HepG2 (cell line): ENCODE data around the gene TSNAXIP1. TPM values are rescaled to one million over a fixed set of nuclear protein-coding genes. Genes with fewer than 3 reads are reported as not detected.
A peak's percentile ranks its signal among the peaks of the same experiment; 100 is the strongest.

Experiments
- CEBPB ChIP-seq: IDR thresholded peaks from 2 replicates; pipeline ENCODE4 v1.6.1; 2011; ENCODE audit warnings: low read depth, low read length, improper control_type of control experiment, borderline replicate concordance
- CREB1 ChIP-seq, 2 experiments: fragments of 450-650 bp in 1 of 2; IDR thresholded peaks; 2 replicates each; pipeline ENCODE4 v1.6.1; 2016 to 2017; ENCODE audit warnings: control low read depth in 1 of 2, mild to moderate bottlenecking in 1 of 2, missing compliant biosample characterization in 1 of 2, missing genetic modification characterization in 1 of 2
- CREM ChIP-seq, 2 experiments: sonication (generic) in 1 of 2; formaldehyde crosslinking in 1 of 2; IDR thresholded peaks; 2 replicates each; pipeline versions ENCODE4 v1.4.0 to v1.6.1; 2016 to 2020; ENCODE audit warnings: antibody characterized with exemption in 1 of 2, mild to moderate bottlenecking in 1 of 2, missing genetic modification reagents in 1 of 2
- FOXK1 ChIP-seq: sonication (generic); formaldehyde crosslinking; IDR thresholded peaks from 2 replicates; pipeline ENCODE4 v1.4.0; 2020; ENCODE audit warnings: low read depth, missing genetic modification reagents, borderline replicate concordance
- FOXK2 ChIP-seq: fragments of 450-650 bp; IDR thresholded peaks from 2 replicates; pipeline ENCODE4 v1.6.1; 2016
- HOXA3 ChIP-seq: sonication (generic); formaldehyde crosslinking; IDR thresholded peaks from 2 replicates; pipeline ENCODE4 v1.5.0; 2020; ENCODE audit warnings: missing genetic modification reagents
- HOXA5 ChIP-seq: sonication (generic); formaldehyde crosslinking; IDR thresholded peaks from 2 replicates; pipeline ENCODE4 v1.4.0; 2020; ENCODE audit warnings: missing genetic modification reagents
- MIER3 ChIP-seq: IDR thresholded peaks from 2 replicates; pipeline ENCODE4 v1.6.1; 2016; ENCODE audit warnings: missing compliant biosample characterization, borderline replicate concordance
- POLR2A ChIP-seq, 2 experiments: IDR thresholded peaks; 2 replicates each; pipeline ENCODE4 v1.6.1; 2011; ENCODE audit warnings: low read depth in 2 of 2, low read length in 2 of 2, mild to moderate bottlenecking in 1 of 2, moderate library complexity in 1 of 2; ENCODE audit not compliant: insufficient read depth in 1 of 2
- REL ChIP-seq: sonication (generic); formaldehyde crosslinking; conservative IDR thresholded peaks from 2 replicates; pipeline ENCODE4 v1.8.0; 2022; ENCODE audit warnings: mild to moderate bottlenecking, missing genetic modification reagents, moderate library complexity
- SOX13 ChIP-seq, 3 experiments: fragments of 450-650 bp in 1 of 3; sonication (generic) in 1 of 3; formaldehyde crosslinking in 1 of 3; IDR thresholded peaks in 2 of 3; conservative IDR thresholded peaks in 1 of 3; 2 replicates each; pipeline versions ENCODE4 v1.5.0 to v1.6.1; 2016 to 2020; ENCODE audit warnings: antibody characterized with exemption in 1 of 3, mild to moderate bottlenecking in 1 of 3, missing compliant biosample characterization in 1 of 3, missing genetic modification reagents in 1 of 3, moderate library complexity in 1 of 3
- SPEN ChIP-seq: sonication (generic); formaldehyde crosslinking; IDR thresholded peaks from 2 replicates; pipeline ENCODE4 v1.5.1; 2020; ENCODE audit warnings: low read depth, mild to moderate bottlenecking, missing genetic modification reagents
- TARDBP ChIP-seq: sonication (generic); formaldehyde crosslinking; IDR thresholded peaks from 2 replicates; pipeline ENCODE4 v1.8.0; 2022; ENCODE audit warnings: mild to moderate bottlenecking, missing genetic modification reagents
- THAP11 ChIP-seq: IDR thresholded peaks from 2 replicates; pipeline ENCODE4 v1.6.1; 2016; ENCODE audit warnings: missing biosample characterization, missing genetic modification reagents
- TSC22D2 ChIP-seq: sonication (generic); formaldehyde crosslinking; IDR thresholded peaks from 2 replicates; pipeline ENCODE4 v1.5.1; 2020; ENCODE audit warnings: missing genetic modification reagents, mild to moderate bottlenecking, borderline replicate concordance
- ZBTB7B ChIP-seq: sonication (generic); formaldehyde crosslinking; IDR thresholded peaks from 2 replicates; pipeline ENCODE4 v1.4.0; 2020; ENCODE audit warnings: missing genetic modification reagents
- ZNF362 ChIP-seq: sonication (generic); formaldehyde crosslinking; IDR thresholded peaks from 2 replicates; pipeline ENCODE4 v1.4.0; 2020; ENCODE audit warnings: missing genetic modification reagents, mild to moderate bottlenecking, borderline replicate concordance
- ZNF746 ChIP-seq: sonication (generic); formaldehyde crosslinking; IDR thresholded peaks from 2 replicates; pipeline ENCODE4 v1.8.0; 2022; ENCODE audit warnings: mild to moderate bottlenecking, missing genetic modification reagents
- polyA plus RNA-seq, 8 experiments: library from polyadenylated mRNA; depleted of rRNA in 3 of 8; stranded (reverse) in 7 of 8; unstranded in 1 of 8; fragments of >200 nt; fragmentation: Illumina TruSeq in 4 of 8; extraction: Trizol in 4 of 8; gene quantifications; 2 replicates each; pipeline versions ENCODE4 v1.2.1 to v1.2.3, GENCODE V29; 2011 to 2016; ENCODE audit warnings: low read depth in 4 of 8, missing spikeins in 1 of 8, mixed read lengths in 1 of 8; ENCODE audit not compliant: insufficient read depth in 1 of 8
- total RNA-seq, 5 experiments: library from RNA; depleted of rRNA; stranded (reverse); fragments of >200 nt; fragmentation: Illumina TruSeq; extraction: Trizol; gene quantifications; 2 replicates each; pipeline ENCODE4 v1.2.3, GENCODE V29; 2016; ENCODE audit warnings: low read depth in 1 of 5
- TF ChIP-seq, protein P1 (sequence below): sonication (generic); formaldehyde crosslinking; IDR thresholded peaks from 2 replicates; pipeline ENCODE4 v1.4.0; 2020; ENCODE audit warnings: missing genetic modification reagents
- TF ChIP-seq, protein P2 (sequence below): sonication (generic); formaldehyde crosslinking; IDR thresholded peaks from 2 replicates; pipeline ENCODE4 v1.4.0; 2020; ENCODE audit warnings: missing genetic modification reagents
- TF ChIP-seq, protein P3 (sequence below): sonication (generic); formaldehyde crosslinking; conservative IDR thresholded peaks from 2 replicates; pipeline ENCODE4 v1.8.0; 2022; ENCODE audit warnings: mild to moderate bottlenecking, moderate library complexity, missing genetic modification reagents

Gene TSNAXIP1
- total and polyA plus RNA-seq, 2 of the 13 experiments (the other 11 are each of a cell fraction or from before 2014, with no cell fraction given), result 0.37 to 0.86 TPM

GRCh38 chr16:67857547-67858233 is 51.0 kb downstream of the TSNAXIP1 start (continued):
- TF ChIP-seq, protein P1, sequence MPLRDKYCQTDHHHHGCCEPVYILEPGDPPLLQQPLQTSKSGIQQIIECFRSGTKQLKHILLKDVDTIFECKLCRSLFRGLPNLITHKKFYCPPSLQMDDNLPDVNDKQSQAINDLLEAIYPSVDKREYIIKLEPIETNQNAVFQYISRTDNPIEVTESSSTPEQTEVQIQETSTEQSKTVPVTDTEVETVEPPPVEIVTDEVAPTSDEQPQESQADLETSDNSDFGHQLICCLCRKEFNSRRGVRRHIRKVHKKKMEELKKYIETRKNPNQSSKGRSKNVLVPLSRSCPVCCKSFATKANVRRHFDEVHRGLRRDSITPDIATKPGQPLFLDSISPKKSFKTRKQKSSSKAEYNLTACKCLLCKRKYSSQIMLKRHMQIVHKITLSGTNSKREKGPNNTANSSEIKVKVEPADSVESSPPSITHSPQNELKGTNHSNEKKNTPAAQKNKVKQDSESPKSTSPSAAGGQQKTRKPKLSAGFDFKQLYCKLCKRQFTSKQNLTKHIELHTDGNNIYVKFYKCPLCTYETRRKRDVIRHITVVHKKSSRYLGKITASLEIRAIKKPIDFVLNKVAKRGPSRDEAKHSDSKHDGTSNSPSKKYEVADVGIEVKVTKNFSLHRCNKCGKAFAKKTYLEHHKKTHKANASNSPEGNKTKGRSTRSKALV (CRISPR knock-in tag), result no peak
- TF ChIP-seq SOX13 (IDR thresholded peaks at IDR 0.05) (peak; percentile 47; the same call in 1 of the 2 replicates), SOX13 (CRISPR knock-in tag; conservative IDR thresholded peaks at IDR 0.05 in 1 of 2, IDR thresholded peaks at IDR 0.05 in 1 of 2) (peak in 1 of 2 experiments; percentile 79; a peak in 2 of 4 replicates), CREM (IDR thresholded peaks at IDR 0.05) (peak; percentile 51; the same call in 1 of the 2 replicates), CREM (CRISPR knock-in tag; IDR thresholded peaks at IDR 0.05) (no peak), CEBPB (peak; percentile 80; the same call in 1 of the 2 replicates), SPEN (CRISPR knock-in tag) (peak; percentile 68; the same call in 1 of the 2 replicates), POLR2A (IDR thresholded peaks at IDR 0.05; ENCODE audit: insufficient read depth in 1 of 2, low read depth in 2 of 2, low read length in 2 of 2) (peak in 1 of 2 experiments; percentile 51; a peak in 1 of 4 replicates), TSC22D2 (CRISPR knock-in tag) (peak; percentile 9; the same call in 1 of the 2 replicates), ZBTB7B (CRISPR knock-in tag) (0 out of 2 replicates have a peak, but pooled peaks have one; percentile 21), HOXA3 (CRISPR knock-in tag) (peak; percentile 48; the same call in 1 of the 2 replicates), CREB1 (IDR thresholded peaks at IDR 0.05) (peak; percentile 50), CREB1 (CRISPR knock-in tag; IDR thresholded peaks at IDR 0.05) (peak; percentile 77), ZNF362 (CRISPR knock-in tag) (no peak), MIER3 (CRISPR knock-in tag) (peak; percentile 89; the same call in 1 of the 2 replicates), REL (CRISPR knock-in tag) (no peak), TARDBP (CRISPR knock-in tag) (peak; percentile 68; the same call in 1 of the 2 replicates), FOXK2 (0 out of 2 replicates have a peak, but pooled peaks have one; percentile 7), HOXA5 (0 out of 2 replicates have a peak, but pooled peaks have one; percentile 40), FOXK1 (CRISPR knock-in tag) (peak; percentile 69; the same call in 1 of the 2 replicates), THAP11 (CRISPR knock-in tag) (peak; percentile 84), ZNF746 (CRISPR knock-in tag) (peak; percentile 27; the same call in 1 of the 2 replicates)
- TF ChIP-seq, protein P2, sequence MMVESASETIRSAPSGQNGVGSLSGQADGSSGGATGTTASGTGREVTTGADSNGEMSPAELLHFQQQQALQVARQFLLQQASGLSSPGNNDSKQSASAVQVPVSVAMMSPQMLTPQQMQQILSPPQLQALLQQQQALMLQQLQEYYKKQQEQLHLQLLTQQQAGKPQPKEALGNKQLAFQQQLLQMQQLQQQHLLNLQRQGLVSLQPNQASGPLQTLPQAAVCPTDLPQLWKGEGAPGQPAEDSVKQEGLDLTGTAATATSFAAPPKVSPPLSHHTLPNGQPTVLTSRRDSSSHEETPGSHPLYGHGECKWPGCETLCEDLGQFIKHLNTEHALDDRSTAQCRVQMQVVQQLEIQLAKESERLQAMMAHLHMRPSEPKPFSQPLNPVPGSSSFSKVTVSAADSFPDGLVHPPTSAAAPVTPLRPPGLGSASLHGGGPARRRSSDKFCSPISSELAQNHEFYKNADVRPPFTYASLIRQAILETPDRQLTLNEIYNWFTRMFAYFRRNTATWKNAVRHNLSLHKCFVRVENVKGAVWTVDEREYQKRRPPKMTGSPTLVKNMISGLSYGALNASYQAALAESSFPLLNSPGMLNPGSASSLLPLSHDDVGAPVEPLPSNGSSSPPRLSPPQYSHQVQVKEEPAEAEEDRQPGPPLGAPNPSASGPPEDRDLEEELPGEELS (CRISPR knock-in tag), result peak; percentile 92
- TF ChIP-seq, protein P3, sequence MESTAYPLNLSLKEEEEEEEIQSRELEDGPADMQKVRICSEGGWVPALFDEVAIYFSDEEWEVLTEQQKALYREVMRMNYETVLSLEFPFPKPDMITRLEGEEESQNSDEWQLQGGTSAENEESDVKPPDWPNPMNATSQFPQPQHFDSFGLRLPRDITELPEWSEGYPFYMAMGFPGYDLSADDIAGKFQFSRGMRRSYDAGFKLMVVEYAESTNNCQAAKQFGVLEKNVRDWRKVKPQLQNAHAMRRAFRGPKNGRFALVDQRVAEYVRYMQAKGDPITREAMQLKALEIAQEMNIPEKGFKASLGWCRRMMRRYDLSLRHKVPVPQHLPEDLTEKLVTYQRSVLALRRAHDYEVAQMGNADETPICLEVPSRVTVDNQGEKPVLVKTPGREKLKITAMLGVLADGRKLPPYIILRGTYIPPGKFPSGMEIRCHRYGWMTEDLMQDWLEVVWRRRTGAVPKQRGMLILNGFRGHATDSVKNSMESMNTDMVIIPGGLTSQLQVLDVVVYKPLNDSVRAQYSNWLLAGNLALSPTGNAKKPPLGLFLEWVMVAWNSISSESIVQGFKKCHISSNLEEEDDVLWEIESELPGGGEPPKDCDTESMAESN (CRISPR knock-in tag), result 0 out of 2 replicates have a peak, but pooled peaks have one; percentile 36
